Measurements from ENCODE around the gene SWAP70.

SWAP70 gene

GRCh38 chr11:9651481-9651880 is 12.4 kb upstream of the SWAP70 start:
- DNase-seq (ENCODE audit: low read depth in 4 of 4, low spot score in 1 of 4) = no peak

DNA sequence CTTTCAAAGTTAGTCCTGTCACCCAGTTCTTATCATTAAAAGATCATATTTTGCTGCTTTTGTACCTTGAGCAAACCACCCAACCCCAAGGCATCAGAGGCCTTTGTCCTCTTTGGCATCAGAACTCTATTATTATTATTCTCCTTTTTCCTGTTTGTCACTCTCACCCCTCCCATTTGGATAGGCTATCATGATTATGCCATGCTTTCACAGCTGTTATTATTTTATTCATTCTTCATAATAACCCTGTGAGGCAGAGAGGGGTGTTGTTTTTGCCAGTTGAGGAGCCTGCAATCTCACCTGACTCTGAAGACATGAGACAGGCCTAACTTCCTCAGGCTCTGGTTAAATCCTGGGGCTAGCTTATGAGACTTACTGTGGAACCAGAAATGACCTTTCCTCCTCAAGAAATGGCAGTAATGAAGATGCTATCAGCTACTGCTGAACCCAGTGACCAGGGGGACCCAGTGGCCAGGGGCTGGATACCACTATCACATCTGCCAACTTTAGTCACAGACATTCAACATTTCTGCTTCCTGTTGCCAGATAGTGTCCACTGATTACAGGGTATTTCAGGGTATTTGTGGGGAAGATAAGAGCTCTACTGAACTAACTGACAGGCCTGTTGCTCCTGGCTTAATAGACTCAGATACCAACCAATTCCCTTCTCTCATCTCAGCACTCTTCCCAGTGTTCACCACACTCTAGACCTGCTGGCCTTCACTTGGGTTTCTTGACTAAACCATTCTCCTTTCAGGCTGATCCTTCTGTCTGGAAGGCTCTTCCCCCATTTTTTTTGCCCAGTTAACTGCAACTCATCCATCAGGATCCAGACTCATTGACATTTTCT is 11.8 kb upstream of the SWAP70 start:
- DNase-seq (ENCODE audit: low read depth in 4 of 4, low spot score in 1 of 4) = no peak

DNA sequence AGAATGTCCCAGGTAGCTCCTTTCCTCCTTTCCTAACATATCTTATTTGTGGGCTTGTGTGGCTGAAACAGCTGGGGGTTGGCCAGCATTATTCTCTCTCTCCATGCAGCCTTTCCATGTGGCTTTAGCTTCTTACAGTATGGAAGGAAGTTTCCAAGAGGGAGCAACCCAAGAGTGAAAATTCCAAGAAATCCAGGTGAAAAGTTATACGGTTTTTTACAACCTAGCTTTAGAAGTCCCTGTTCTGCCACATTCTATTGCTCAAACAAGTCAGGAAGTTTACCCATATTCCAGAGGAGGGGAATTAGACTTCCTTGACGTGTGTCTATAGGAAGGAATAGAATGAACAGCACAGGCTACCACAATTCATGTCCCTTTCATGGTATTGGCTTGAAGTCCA is 10.0 kb upstream of the SWAP70 start:
- no peak for DNase-seq (ENCODE audit: low read depth in 4 of 4, low spot score in 1 of 4)

DNA sequence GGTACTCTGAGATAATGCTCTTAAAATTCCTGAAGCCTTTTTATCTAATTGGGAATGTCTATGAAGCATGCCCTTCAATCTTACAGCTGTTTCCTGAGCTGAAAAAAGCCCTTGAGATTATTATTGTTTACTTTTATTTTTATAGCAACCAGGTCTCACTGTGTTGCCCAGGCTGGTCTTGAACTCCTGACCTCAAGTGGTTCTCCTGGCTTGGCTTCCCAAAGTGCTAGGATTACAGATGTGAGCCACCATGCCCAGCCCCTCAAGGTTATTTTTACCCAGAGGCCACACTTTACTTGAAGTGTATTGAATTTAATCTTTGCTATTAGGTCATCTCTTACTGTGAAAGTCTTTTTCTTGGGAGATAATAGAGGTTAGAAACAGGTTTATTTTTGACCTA is 7.0 kb upstream of the SWAP70 start:
- no peak for DNase-seq (ENCODE audit: low read depth in 4 of 4, low spot score in 1 of 4)

- DNase-seq (ENCODE audit: low read depth in 4 of 4, low spot score in 1 of 4) = no peak
Observed at GRCh38 chr11:9657531-9657930, 6.3 kb upstream of the SWAP70 start.

GRCh38 chr11:9660886-9661285 is 3.0 kb upstream of the SWAP70 start:
- no peak for DNase-seq (ENCODE audit: low read depth in 4 of 4, low spot score in 1 of 4)

- no peak for DNase-seq (ENCODE audit: low read depth in 4 of 4, low spot score in 1 of 4)
Observed at GRCh38 chr11:9662273-9662672, 1.6 kb upstream of the SWAP70 start.

- DNase-seq (ENCODE audit: low read depth in 4 of 4, low spot score in 1 of 4) = peak in 2 of 4 experiments; percentile 4 to 13
Observed at GRCh38 chr11:9664276-9665171, 647 bp downstream of the SWAP70 start.

DNA sequence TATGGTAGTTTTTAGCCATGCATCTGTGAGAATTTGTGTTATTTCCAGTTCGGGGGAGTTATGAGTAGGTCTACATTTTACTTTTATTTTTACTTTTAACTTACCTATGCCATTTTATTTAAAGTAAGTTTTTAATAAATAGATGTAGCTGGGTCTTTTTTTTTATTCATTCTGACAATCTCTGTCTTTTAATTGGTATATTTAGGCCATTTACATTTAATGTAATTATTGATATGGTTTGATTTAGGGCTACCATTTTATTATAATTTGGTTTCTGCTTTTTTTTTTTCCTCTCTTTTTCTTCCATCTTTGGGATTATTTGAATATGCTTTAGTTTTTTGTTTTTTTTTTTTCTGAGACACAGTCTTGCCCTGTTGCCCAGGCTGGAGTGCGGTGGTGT is 1.9 kb downstream of the SWAP70 start:
- DNase-seq (ENCODE audit: low read depth in 4 of 4, low spot score in 1 of 4) = no peak

GRCh38 chr11:9669954-9670353 is 6.1 kb downstream of the SWAP70 start:
- DNase-seq (ENCODE audit: low read depth in 4 of 4, low spot score in 1 of 4) = no peak

DNA sequence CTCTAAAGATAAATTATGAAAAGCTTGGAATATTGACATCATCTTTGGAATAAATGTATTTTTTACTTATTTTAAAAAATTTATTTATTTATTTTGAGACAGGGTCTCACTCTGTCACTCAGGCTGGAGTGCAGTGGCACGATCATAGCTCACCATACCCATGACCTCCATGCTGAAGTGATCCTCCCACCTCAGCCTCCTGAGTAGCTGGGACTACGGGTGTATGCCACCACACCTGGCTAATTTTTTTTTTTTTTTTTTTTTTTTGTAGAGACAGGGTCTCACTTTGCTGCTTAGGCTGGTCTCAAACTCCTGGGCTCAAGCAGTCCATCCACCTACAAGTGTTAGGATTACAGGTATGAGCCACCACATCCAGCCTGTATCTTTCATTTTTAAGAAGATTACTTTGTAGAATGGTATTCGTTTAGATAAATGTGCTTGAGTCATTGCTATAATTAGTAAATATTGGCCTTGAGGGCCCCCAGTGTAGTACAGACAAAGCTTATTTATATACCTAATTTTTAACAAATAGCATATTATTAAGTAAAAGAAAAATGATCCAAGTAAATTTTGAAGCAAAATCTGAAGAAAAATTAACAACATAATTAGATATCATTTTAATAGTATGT is 8.5 kb downstream of the SWAP70 start:
- no peak for DNase-seq (ENCODE audit: low read depth in 4 of 4, low spot score in 1 of 4)

DNA sequence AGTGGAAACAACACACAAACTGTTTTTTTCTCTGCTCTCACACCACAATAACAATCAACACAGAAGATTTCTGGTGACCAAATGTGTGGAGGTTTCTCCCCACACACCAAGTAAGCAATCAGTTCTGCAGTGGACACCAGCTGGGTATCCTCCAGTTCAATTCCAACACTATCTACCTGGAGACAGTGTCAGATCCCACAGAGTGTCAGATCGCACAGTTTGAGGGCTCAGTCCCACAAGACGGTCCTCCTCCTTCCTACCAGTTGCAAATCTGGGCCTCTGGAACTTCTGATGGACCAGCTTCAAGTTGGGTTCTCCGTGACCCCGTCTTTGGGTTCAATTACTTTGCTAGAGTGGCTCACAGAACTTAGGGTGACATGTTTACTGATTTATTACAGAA is 9.0 kb downstream of the SWAP70 start:
- no peak for DNase-seq (ENCODE audit: low read depth in 4 of 4, low spot score in 1 of 4)

DNA sequence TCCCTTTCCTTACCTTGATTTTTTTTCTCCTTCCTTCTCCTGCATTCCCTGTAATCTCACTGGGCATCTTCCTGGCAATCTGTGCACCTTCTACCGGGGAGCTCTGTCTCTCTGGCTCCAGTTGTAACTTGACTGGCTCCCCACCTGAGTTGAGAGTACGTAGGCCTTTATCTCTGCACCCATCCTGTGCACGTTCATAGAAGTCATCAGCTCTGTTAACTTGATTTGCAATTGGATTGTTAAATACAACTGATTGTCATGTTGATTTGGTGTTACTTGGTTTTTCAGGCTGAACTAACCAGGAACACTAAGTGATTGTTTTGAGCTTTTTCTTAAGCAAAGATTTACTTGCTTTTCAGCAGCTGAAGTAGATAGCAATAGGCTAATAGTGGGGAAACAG is 11.8 kb downstream of the SWAP70 start:
- DNase-seq (ENCODE audit: low read depth in 4 of 4, low spot score in 1 of 4) = no peak

GRCh38 chr11:9677951-9678350 is 14.1 kb downstream of the SWAP70 start:
- no peak for DNase-seq (ENCODE audit: low read depth in 4 of 4, low spot score in 1 of 4)

DNA sequence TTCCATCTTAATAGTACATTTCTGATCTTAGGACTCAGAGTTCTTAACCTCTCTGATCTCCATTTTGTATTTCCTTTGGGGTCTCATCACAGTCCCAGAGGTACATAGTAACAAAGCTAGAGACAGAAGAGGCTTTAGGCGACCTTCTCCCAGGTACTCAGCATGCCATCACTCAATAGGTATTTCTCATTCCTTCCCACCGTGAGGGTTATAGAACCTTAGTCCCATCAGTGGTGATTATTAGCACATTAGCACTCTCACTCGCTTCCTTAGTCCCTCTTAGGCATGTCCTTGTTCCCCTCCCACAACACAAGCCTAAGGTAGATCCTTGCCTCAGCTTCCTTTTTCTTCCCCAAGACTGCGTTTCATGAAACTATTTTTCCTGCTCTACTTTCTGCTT is 14.7 kb downstream of the SWAP70 start:
- DNase-seq (ENCODE audit: low read depth in 4 of 4, low spot score in 1 of 4) = no peak

GRCh38 chr11:9680028-9680427 is 16.2 kb downstream of the SWAP70 start:
- no peak for DNase-seq (ENCODE audit: low read depth in 4 of 4, low spot score in 1 of 4)

DNA sequence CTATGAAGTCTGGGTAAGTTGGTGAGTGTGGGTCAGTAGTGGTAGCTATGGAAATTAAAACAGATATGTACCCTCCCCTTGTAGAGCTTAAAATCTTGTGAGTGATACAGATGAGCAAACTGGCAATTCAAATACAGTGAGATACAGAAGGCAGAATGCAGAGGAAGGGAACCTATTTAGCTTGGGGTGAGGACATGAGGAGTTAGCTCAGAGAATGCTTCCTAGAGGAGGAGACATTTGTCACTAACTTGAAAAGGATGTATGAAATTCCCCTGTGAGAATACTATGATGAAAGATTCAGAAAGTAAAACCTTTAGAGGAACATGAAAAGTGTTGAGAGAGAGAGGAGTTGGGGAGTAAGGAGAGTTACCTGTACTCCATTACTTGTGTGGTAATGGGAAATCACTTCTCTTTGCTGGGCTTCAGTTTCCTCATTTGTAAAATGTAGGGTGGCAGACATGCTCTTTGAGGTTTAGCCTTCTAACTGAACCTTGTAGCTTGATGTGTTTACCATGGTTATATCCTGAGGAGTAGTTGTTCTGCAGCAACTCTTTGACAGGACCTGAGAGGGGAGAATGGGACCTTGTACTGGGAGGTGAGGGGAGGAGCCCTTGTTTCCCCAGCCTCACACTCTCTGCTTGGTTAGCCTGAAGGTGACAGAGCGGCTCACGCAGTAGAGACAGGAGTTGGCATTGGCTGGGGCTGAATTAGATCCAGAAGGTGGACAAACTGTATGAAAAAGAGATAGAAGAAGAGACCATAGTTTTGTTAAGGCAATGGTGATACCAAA is 17.9 kb downstream of the SWAP70 start:
- no peak for DNase-seq (ENCODE audit: low read depth in 4 of 4, low spot score in 1 of 4)

- DNase-seq (ENCODE audit: low read depth in 4 of 4, low spot score in 1 of 4) = no peak
Observed at GRCh38 chr11:9687711-9688477, 24.0 kb downstream of the SWAP70 start.

GRCh38 chr11:9688716-9689511 is 25.0 kb downstream of the SWAP70 start:
- no peak for DNase-seq (ENCODE audit: low read depth in 4 of 4, low spot score in 1 of 4)
